IMR-90 (cell line): ENCODE measurements around the gene HSD17B3. TPM values are rescaled to one million over a fixed set of nuclear protein-coding genes. Genes with fewer than 3 reads are reported as not detected.

Source experiments
- ELK1 ChIP-seq: fragments of 150-350 bp; IDR thresholded peaks from 2 replicates; pipeline ENCODE4 v1.6.1; 2016; ENCODE audit warnings: low read depth, mild to moderate bottlenecking, low read length, moderate library complexity, borderline replicate concordance
- RCOR1 ChIP-seq: IDR thresholded peaks from 2 replicates; pipeline ENCODE4 v1.6.1; 2012; ENCODE audit warnings: mild to moderate bottlenecking, low read length, improper control_type of control experiment; ENCODE audit not compliant: insufficient replicate concordance
- polyA plus RNA-seq, 3 experiments: library from polyadenylated mRNA; depleted of rRNA; stranded (reverse); fragments of >200 nt; gene quantifications; 2 replicates each; pipeline ENCODE4 v1.2.3, GENCODE V29; 2012; ENCODE audit warnings: low replicate concordance in 1 of 3
- total RNA-seq: library from RNA; depleted of rRNA; stranded (reverse); fragments of >200 nt; gene quantifications from 2 replicates; pipeline ENCODE4 v1.2.3, GENCODE V29; 2012

HSD17B3 gene
- total and polyA plus RNA-seq, 2 of the 4 experiments (the other 2 are of a cell fraction), result 0.18 TPM; not detected in 1

- TF ChIP-seq ELK1 (no peak), RCOR1 (peak; percentile 44)
Observed at GRCh38 chr9:96217754-96218693, 84.0 kb downstream of the HSD17B3 start (continued).
